Nephron progenitor cell (in vitro differentiated cells): Measurements from ENCODE around the gene NRP2.

Experiments
- DNase-seq: peaks from one replicate; pipeline ENCODE4 v3.0.0; 2021
- H3K27ac Mint-ChIP-seq: 2 replicates; pipeline ENCODE4 v1.8.0; 2021; ENCODE audit warnings: mild to moderate bottlenecking, moderate library complexity, mixed read lengths
- H3K27me3 Mint-ChIP-seq: 2 replicates; pipeline ENCODE4 v1.8.0; 2021; ENCODE audit warnings: mild to moderate bottlenecking, low read depth, mixed read lengths; ENCODE audit not compliant: poor library complexity
- H3K36me3 Mint-ChIP-seq: 2 replicates; pipeline ENCODE4 v1.8.0; 2021; ENCODE audit warnings: low read depth, mixed read lengths
- H3K4me1 Mint-ChIP-seq: 2 replicates; pipeline ENCODE4 v1.8.0; 2021; ENCODE audit warnings: mixed read lengths
- H3K4me3 Mint-ChIP-seq: 2 replicates; pipeline ENCODE4 v1.8.0; 2021; ENCODE audit warnings: mild to moderate bottlenecking, moderate library complexity, mixed read lengths
- H3K9me3 Mint-ChIP-seq: 2 replicates; pipeline ENCODE4 v1.8.0; 2021; ENCODE audit warnings: mild to moderate bottlenecking, moderate library complexity, mixed read lengths
- TF ChIP-seq, protein P1 (sequence below): fragments of 200-600 bp; sonication (generic); IDR thresholded peaks from 2 replicates; pipeline ENCODE4 v1.5.0; 2021; ENCODE audit warnings: antibody characterized with exemption

The NRP2 gene

DNA sequence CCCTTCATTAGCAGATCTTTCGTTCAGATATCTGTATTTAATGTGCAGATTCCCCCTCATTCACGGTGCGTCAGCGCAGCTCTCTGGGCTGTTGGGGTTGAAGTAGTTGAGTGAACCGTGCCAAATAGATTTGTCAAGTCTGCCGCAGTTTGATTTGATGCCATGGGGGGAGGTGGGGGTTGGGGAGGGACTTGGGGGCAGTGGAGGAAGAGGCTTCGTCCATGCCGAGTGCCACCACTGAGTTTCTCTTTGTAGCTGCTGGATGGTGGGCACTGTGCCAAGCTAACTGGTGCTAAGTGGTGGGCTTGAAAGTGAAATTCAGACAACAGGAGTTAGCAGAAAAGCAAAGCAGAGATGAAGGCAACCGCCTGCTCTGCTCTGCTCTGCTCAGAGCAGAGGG is 47.9 kb downstream of the NRP2 start:
- Mint-ChIP-seq H3K27ac (peak overlapping the region; percentile 79), H3K36me3 (peaks cover 48% of the 10 kb centered on the region), H3K27me3 (peaks cover 5% of the 10 kb centered on the region), H3K4me1 (peaks cover 97% of the 10 kb centered on the region), H3K9me3 (no peaks in the 10 kb centered on the region), H3K4me3 (no peak overlapping the region)
- no peak for DNase-seq
- TF ChIP-seq, protein P1, sequence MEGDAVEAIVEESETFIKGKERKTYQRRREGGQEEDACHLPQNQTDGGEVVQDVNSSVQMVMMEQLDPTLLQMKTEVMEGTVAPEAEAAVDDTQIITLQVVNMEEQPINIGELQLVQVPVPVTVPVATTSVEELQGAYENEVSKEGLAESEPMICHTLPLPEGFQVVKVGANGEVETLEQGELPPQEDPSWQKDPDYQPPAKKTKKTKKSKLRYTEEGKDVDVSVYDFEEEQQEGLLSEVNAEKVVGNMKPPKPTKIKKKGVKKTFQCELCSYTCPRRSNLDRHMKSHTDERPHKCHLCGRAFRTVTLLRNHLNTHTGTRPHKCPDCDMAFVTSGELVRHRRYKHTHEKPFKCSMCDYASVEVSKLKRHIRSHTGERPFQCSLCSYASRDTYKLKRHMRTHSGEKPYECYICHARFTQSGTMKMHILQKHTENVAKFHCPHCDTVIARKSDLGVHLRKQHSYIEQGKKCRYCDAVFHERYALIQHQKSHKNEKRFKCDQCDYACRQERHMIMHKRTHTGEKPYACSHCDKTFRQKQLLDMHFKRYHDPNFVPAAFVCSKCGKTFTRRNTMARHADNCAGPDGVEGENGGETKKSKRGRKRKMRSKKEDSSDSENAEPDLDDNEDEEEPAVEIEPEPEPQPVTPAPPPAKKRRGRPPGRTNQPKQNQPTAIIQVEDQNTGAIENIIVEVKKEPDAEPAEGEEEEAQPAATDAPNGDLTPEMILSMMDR: no peak

DNA sequence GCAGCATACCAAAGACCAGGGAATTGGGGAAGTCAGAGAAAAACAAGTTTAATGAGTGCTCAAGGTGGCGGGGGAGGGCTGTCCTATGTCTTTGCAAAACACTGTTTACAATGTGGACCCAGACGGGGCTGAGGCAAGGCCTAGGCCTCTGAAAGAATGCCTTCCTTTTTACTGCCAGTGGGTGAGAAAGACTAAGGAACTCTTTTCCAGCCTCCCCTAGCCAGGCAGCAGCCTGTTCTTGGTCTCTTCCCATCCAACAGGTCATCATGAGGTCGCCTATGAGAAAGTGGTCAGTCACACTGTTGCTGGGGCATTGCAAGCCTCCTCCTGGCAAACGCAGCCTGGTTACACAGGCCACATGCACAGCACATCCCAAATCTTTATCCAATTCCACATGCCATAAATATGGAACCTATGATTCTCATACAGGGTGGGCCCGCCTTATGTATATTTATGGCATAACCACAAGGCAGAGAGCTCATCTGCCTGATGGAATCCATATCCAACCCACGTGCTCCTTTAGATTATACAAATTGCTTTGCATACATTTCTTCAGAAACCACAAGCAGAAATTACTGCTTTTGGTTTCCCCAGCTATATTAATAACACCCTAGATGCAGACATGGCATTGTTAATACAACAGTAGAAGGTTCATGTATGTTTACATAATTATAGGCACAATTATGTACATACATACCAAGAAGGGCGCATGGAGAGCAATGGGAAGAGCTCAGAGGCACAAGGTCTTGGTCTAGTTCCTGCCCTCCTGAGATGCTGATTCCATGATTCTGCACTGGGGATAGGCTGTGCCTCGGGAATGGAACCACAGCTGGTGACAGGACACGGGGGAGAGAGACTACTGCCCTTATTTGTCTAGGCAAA is 48.6 kb downstream of the NRP2 start:
- H3K27ac Mint-ChIP-seq: peak overlapping the region; percentile 79
- TF ChIP-seq, protein P1: no peak

DNA sequence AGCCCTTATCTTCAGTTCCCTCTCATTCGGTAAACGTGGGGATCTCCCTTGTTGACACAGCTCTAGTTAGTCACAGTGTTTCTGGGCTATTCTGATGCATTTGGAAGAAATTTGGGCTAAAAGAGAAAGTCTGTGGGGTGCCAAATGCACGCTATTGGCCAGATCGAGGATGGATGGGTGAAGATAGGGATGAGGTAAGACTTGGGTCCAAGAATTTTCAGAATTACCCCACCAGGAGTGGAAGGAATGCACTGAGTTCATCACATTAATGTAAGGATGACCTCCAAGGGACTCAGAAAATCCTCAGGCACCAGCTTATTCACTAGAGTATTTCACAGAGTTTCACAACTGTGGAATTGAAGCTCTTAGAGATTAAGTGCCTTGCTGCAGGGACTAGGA is 49.3 kb downstream of the NRP2 start:
- H3K4me3 Mint-ChIP-seq: no peak overlapping the region
- H3K36me3 Mint-ChIP-seq: peaks cover 37% of the 10 kb centered on the region
- H3K27ac Mint-ChIP-seq: no peak overlapping the region
- no peak for DNase-seq
- TF ChIP-seq, protein P1: no peak
- peaks cover 5% of the 10 kb centered on the region for H3K27me3 Mint-ChIP-seq
- no peaks in the 10 kb centered on the region for H3K9me3 Mint-ChIP-seq
- H3K4me1 Mint-ChIP-seq: peaks cover 86% of the 10 kb centered on the region

More for the DNA sequence above, 48.6 kb downstream of the NRP2 start:
- peaks cover 90% of the 10 kb centered on the region for H3K4me1 Mint-ChIP-seq
- H3K9me3 Mint-ChIP-seq: no peaks in the 10 kb centered on the region
- H3K27me3 Mint-ChIP-seq: peaks cover 5% of the 10 kb centered on the region
- H3K4me3 Mint-ChIP-seq: peak overlapping the region; percentile 28
- H3K36me3 Mint-ChIP-seq: peaks cover 41% of the 10 kb centered on the region
- no peak for DNase-seq

DNA sequence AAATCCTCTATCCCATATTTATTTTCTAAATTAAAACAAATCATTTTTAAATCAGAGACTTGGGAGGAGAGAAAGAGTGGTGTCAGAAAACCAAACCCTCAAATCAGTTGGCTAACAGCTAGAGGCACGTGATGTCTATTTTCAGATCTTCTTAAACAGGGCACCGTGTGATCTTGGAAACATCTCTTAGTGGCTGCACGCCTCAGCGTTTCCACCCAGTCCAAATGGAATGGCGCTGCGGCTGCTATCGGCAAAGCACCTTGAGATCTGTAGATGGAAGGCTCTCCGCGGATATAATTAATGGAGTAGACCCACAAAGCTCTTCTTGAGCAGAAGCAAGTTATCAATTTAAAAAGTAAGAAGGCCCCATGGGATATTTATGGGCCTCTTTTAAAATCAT is 50.0 kb downstream of the NRP2 start:
- Mint-ChIP-seq H3K9me3 (no peaks in the 10 kb centered on the region), H3K27ac (no peak overlapping the region), H3K27me3 (peaks cover 5% of the 10 kb centered on the region), H3K4me1 (peaks cover 86% of the 10 kb centered on the region), H3K36me3 (peaks cover 37% of the 10 kb centered on the region), H3K4me3 (no peak overlapping the region)
- no peak for DNase-seq
- TF ChIP-seq, protein P1: no peak

DNA sequence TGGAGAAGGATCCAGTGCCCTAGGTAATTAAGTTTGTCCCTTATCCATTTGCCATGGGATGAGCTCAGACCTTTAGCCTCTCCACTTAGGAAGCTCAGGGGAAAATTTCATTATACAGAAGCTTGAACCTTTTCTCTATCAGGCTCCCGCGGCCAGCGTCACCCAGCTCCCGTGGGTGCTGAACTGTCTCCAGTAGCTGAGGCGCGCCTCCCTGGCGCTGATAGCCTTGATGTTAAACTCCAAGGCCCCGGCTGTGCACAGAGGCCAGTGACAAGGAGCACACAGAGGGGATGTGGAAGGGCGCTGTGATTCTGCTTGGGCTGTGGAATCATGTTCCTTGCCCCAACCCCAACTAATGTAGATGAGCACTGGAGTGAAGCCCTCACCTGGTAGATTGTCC is 50.8 kb downstream of the NRP2 start:
- H3K4me1 Mint-ChIP-seq: peaks cover 86% of the 10 kb centered on the region
- peaks cover 5% of the 10 kb centered on the region for H3K27me3 Mint-ChIP-seq
- peak overlapping the region; percentile 60 for H3K4me3 Mint-ChIP-seq
- peak overlapping the region; percentile 99 for H3K27ac Mint-ChIP-seq
- TF ChIP-seq, protein P1: no peak
- H3K9me3 Mint-ChIP-seq: no peaks in the 10 kb centered on the region
- H3K36me3 Mint-ChIP-seq: peaks cover 39% of the 10 kb centered on the region
- DNase-seq: no peak

DNA sequence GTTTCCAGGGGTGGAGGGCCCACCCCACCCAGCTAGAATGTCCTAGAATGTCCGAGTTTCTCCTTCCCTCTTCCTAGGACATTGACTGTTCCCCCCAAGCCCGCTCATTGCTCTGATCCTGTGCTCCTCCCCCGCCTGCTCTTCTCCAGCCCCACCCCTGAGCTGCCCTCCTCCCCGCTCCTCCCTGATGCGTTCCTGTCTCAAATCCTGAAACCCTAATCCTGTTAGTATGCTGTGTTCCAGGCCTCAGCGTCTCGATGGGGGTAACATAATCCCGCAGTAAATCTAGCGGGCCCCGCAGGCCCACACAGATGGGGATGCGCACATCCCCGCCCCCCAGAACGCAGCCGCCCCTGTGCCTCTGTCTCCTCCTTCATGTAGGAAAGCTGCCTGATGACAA is 51.3 kb downstream of the NRP2 start:
- Mint-ChIP-seq H3K27me3 (peaks cover 5% of the 10 kb centered on the region), H3K4me1 (peaks cover 86% of the 10 kb centered on the region), H3K9me3 (no peaks in the 10 kb centered on the region), H3K4me3 (peak overlapping the region; percentile 60), H3K27ac (peak overlapping the region; percentile 99), H3K36me3 (peaks cover 42% of the 10 kb centered on the region)
- DNase-seq: peak; percentile 56
- TF ChIP-seq, protein P1: no peak
